Glutamatergic neuron (in vitro differentiated cells): ENCODE data around the gene SSBP3. TPM values are rescaled to one million over a fixed set of nuclear protein-coding genes. Genes with fewer than 3 reads are reported as not detected.

Experiments used
- DNase-seq: peaks from one replicate; pipeline ENCODE4 v3.0.0; 2022
- H3K27ac Mint-ChIP-seq: one replicate; pipeline ENCODE4 v1.8.0; 2020; ENCODE audit warnings: mild to moderate bottlenecking, mixed read lengths, inconsistent platforms; ENCODE audit not compliant: unreplicated experiment
- H3K27me3 Mint-ChIP-seq: one replicate; pipeline ENCODE4 v1.8.0; 2020; ENCODE audit warnings: mild to moderate bottlenecking, moderate library complexity, mixed read lengths, inconsistent platforms; ENCODE audit not compliant: unreplicated experiment
- H3K36me3 Mint-ChIP-seq: one replicate; pipeline ENCODE4 v1.8.0; 2020; ENCODE audit warnings: mild to moderate bottlenecking, mixed read lengths, inconsistent platforms; ENCODE audit not compliant: unreplicated experiment
- H3K4me1 Mint-ChIP-seq: one replicate; pipeline ENCODE4 v1.8.0; 2020; ENCODE audit warnings: mild to moderate bottlenecking, low read depth, mixed read lengths, inconsistent platforms; ENCODE audit not compliant: unreplicated experiment
- H3K4me3 Mint-ChIP-seq: one replicate; pipeline ENCODE4 v1.8.0; 2020; ENCODE audit warnings: mild to moderate bottlenecking, mixed read lengths, inconsistent platforms; ENCODE audit not compliant: unreplicated experiment
- H3K9me3 Mint-ChIP-seq: one replicate; pipeline ENCODE4 v1.8.0; 2020; ENCODE audit warnings: mild to moderate bottlenecking, moderate library complexity, mixed read lengths, inconsistent platforms; ENCODE audit not compliant: unreplicated experiment
- CTCF ChIP-seq: fragments of 200-600 bp; sonication (generic); IDR thresholded peaks from one replicate; pipeline ENCODE4 v1.5.0; 2021; ENCODE audit not compliant: partially characterized antibody, unreplicated experiment
- total RNA-seq: library from RNA; stranded (reverse); fragmentation: NEBNext Ultra II Directional; extraction: Animal tissue kit (Norgen Biotek cat#: 25700); gene quantifications from one replicate; pipeline ENCODE4 v1.2.1, GENCODE V29; 2021; ENCODE audit not compliant: unreplicated experiment

The SSBP3 gene
- total RNA-seq, 1 donor from 2014 or later: 608 TPM

- peaks cover 61% of the 10 kb centered on the region for H3K9me3 Mint-ChIP-seq
- H3K4me1 Mint-ChIP-seq: peaks cover 84% of the 10 kb centered on the region
- no peaks in the 10 kb centered on the region for H3K36me3 Mint-ChIP-seq
- DNase-seq: peak; percentile 54
- peak overlapping the region; percentile 97 for H3K27ac Mint-ChIP-seq
- H3K27me3 Mint-ChIP-seq: peaks cover 37% of the 10 kb centered on the region
- H3K4me3 Mint-ChIP-seq: peak overlapping the region; percentile 72
- TF ChIP-seq CTCF: no peak
These were observed 73.2 kb downstream of the SSBP3 start for GRCh38 chr1:54332781-54333585.

- Mint-ChIP-seq H3K4me3 (peak overlapping the region; percentile 70), H3K27me3 (peaks cover 43% of the 10 kb centered on the region), H3K4me1 (peaks cover 89% of the 10 kb centered on the region), H3K9me3 (peaks cover 67% of the 10 kb centered on the region), H3K27ac (peak overlapping the region; percentile 97), H3K36me3 (no peaks in the 10 kb centered on the region)
- no peak for TF ChIP-seq CTCF
- no peak for DNase-seq
These were observed 74.2 kb downstream of the SSBP3 start for GRCh38 chr1:54331843-54332463.

- H3K36me3 Mint-ChIP-seq: no peaks in the 10 kb centered on the region
- no peak for DNase-seq
- H3K27ac Mint-ChIP-seq: peak overlapping the region; percentile 97
- no peak for TF ChIP-seq CTCF
- peak overlapping the region; percentile 70 for H3K4me3 Mint-ChIP-seq
- H3K9me3 Mint-ChIP-seq: peaks cover 67% of the 10 kb centered on the region
- H3K27me3 Mint-ChIP-seq: peaks cover 44% of the 10 kb centered on the region
- peaks cover 89% of the 10 kb centered on the region for H3K4me1 Mint-ChIP-seq
These were observed 75.0 kb downstream of the SSBP3 start for GRCh38 chr1:54331091-54331772.

- peaks cover 91% of the 10 kb centered on the region for H3K4me1 Mint-ChIP-seq
- H3K27me3 Mint-ChIP-seq: peaks cover 44% of the 10 kb centered on the region
- TF ChIP-seq CTCF: no peak
- peaks cover 76% of the 10 kb centered on the region for H3K9me3 Mint-ChIP-seq
- H3K36me3 Mint-ChIP-seq: no peaks in the 10 kb centered on the region
- peak overlapping the region; percentile 81 for H3K4me3 Mint-ChIP-seq
- DNase-seq: no peak
- peak overlapping the region; percentile 97 for H3K27ac Mint-ChIP-seq
These were observed 76.7 kb downstream of the SSBP3 start for GRCh38 chr1:54329312-54330003.
